GM19324 (cell line): ENCODE results near the gene TNS3.

Source experiments
- ATAC-seq: cut with Tn5 transposase; IDR thresholded peaks from one replicate; pipeline ENCODE4 v1.9.1; 2021; ENCODE audit warnings: mild to moderate bottlenecking, moderate library complexity; ENCODE audit not compliant: unreplicated experiment, low FRiP score

The TNS3 gene

DNA sequence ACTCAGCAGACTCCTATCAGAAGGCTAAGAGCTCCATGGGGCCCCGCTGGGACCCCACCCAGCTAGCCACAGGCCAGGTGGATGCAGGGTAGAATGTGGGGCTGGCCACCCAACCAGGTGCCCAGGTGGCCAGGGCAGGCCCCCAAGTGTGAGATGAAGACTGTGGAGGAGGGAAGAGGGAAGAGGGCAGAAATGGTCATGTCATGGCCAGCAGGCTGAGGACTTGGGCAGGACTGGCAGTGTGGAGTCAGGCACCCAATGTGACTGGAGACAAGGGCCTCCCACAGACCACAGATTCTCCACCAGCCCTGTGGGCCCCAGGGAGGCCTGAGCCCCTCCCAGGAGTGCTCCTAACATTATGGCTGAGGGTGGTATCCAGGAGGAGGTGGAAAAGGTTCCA is 141.6 kb downstream of the TNS3 start:
- no peak for ATAC-seq

DNA sequence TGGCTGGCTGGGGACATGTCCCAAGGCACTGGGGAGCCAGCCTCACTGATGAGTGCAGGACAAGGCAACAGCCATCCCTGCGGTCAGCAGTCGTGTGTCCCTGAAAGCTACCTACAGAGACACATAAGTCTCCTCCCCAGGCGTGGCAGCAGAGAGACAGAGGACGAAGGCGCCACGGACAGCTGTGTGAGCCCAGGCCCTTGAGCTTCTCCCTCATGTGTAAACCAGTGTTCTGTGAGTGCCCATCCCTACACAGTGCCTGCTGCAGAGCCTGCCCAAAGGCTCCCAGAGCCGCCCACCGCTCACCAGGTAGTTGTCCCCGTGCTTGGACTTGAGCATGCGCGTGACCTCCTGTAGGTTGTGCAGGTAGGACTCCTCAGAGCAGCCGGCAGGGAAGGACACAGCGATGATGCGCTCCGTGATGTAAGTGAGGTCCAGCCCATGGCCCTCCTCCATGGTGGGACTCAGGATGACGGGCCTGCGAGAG is 142.7 kb downstream of the TNS3 start:
- no peak for ATAC-seq

DNA sequence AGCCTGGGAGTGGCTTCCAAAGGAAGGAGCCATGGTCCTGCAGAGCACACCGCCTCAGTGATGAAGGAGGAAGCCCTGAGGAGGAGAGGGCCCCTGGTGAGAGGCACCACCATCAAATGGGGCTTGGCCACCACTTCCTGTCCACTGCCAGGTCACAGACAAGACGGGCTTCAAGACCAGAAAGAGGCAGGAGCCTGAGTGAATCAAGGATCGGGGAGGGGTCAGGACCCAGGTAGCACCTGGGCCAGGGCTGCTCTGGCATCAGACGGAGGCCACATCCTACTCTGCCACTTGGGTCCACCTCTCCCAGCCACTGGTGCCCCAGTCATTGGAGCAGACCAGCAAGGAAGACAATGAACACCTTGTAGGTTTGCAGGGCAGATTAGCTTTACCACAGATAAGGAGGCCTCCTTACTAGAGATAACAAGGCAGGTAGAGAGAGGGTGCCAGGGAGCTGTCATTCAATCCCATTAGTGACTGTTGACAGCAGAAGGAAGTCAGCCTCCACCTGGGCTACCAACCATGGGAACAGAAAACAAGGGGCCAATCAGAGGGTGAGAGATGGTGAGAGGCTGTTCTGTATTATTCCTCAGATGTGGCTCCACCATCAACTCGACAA is 143.4 kb downstream of the TNS3 start:
- ATAC-seq, result no peak

DNA sequence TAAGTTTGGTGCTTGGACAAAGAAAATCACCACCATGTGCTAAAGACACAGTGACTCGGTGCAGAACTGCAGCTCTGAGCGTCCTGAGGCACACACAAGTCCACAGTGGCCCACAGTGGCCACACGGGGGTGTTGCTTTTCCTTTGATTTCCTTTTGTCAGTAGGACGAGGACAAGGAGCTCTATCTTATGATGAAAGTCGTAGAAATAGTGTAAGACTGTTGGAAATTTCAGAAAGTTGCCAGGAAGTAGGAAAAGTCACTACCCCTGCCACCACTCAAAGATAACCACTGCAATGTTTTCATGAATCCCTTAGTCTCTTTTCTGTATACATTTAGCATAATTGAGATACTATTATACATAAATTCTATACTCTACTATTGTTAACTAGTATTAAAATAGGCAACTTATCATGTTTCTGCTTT is 146.0 kb downstream of the TNS3 start:
- ATAC-seq, result no peak

DNA sequence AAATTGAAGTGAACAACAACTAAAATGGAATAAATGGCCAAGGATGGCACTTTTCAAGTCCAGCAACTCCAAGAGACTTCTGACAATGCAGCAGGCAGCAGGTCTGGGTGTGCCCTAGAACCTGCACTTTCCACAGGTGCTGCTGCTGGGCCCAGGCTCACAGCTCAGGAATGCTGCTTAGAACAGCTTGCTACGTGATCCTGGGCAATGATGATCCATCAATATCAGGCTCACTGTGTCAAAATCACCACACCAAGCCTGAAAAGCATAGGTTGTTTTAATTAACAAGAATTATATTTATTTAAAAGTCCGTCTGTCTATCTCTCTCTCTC is 148.4 kb downstream of the TNS3 start:
- ATAC-seq, result no peak

DNA sequence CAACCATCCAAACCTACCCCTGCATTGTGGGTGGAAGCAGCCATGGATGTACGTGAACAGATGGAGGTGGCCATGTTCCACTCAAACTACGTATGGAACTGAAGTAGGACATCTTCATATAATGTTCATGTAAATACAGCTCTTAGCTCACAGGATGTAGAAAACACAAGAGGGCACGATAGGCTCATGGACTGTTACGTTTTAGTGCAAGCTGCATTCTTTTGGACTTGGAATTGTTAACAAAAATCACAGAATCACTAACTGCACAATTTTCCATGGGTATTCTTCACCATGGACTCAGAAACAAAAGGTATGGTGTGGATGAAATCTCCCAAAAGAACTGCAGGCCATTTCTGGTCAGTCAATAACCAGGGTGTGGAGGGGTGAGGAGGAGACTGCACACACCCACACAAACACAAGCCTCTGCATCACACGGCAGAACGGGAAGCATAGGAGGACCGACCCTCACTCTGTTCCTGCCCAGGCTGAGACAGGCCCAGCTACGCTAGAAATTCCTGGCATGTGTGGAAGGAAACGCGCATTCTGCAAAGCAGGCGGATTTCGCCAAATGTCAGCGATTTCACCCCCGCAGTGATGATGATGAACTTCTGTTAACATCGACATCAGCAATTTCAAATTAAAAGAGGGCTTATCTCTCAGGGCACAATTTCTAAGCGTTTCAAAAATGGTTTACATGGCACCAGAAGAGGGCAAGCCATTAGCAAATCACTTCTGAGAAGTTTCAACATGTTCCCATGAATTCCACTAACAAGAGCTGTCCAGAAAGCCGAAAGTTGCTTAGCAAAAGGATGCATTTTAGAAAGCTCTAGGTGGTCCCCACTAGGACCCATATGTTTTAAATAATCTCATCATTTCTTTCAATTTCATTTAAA is 149.0 kb downstream of the TNS3 start:
- no peak for ATAC-seq

DNA sequence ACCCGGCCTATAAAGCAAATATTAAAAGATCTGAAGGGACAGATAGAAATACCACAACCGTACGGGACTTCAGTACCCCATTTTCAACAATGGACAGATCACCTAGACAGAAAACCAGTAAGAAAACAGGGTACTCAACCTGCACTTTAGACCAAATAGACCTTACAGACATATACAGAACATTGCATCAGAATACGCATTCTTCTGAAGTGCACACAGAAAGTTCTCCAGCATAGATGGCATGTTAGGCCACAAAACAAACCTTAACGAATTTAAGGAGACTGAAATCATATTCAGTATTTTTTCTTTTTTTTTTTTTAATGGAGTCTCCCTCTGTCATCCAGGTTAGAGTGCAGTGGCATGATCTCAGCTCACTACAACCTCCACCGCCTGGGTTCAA is 151.5 kb downstream of the TNS3 start:
- no peak for ATAC-seq

DNA sequence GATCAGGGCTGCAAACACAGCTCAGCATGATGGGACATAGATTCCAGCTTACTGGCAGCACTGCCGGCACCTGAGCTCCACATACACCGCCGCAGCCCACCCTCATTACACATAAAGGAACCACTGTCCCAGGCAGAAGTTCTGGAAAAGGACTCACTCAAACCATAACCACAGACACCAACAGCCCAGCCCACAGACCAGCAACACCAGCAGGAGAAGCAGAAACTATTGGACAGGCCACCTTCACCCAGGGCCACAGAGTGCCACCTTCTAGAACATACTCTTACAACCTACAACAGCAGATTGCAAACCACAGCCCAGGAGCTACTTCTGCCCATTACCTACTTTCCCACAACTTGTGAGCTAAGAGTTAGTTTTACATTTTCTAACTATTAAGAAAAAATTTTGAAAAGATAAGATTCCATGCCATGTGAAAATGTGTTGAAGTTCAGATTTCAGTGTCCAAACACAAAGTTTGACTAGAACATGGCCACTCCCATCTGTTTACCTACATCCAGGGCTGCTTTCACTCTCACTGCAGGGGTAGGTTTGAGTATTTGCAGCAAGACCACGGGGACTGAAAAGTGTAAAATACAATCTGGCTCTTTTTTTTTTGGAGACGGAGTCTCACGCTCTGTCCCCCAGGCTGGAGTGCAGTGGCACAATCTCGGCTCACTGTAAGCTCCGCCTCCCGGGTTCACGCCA is 153.0 kb downstream of the TNS3 start:
- ATAC-seq, result no peak

DNA sequence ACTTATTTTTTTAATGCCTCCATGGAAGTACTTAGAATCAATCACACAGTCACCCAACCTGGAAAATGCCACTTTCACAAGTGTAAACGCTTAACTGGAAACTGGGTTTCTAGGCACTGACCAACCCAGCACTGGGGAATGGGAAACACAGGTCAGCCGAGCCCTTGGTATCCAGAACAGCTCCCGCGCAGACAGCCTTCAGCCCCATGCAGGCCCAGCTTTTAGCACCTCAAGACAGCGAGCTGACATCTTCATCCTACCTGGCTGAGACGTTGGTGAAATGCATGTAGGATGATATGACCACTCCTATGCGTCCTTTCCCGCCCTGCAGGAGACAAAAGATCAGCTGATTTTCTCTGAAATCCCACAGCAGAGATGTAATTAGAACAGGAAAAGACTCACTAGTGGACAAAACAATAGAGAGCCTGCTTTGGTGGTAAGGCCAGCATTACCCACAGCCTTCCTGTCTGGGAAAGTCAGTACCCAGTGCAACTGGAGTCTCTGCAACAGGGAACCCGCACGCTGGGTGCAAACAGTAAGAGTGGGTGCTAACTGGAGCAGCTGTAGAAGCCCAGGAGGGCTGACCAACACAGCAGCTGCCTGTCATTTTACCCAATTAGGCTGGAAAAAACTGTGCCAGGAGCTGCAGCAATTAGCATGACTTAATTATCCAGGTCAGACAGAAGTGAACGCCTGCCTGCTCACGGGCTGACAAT is 153.7 kb downstream of the TNS3 start:
- no peak for ATAC-seq

DNA sequence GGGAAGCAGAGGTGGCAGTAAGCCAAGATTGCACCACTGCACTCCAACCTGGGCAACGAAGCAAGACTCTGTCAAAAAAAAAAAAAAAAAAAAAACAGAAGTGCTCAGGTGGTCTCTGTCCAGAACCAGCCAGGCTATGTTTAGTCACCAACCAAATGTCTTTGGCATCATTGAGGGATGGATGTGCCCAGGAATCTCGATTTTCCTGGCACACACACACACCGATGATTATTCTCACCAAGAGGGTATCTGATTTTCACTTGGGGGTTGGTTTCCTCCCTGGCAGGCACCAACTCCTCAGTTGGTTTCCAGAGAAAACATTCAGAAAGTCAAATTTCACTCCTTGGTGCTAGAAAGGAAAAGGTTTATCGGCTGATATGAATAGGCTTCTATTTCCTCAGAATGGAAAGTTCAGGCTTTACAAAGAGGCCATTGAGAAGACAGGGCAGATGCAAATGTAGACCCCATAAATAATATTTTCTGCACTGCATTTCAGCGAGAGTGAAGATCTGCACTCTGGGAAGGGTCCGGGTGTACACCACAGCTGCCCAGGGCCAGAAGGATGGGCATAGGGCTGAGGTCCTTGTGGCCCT is 154.8 kb downstream of the TNS3 start:
- no peak for ATAC-seq

DNA sequence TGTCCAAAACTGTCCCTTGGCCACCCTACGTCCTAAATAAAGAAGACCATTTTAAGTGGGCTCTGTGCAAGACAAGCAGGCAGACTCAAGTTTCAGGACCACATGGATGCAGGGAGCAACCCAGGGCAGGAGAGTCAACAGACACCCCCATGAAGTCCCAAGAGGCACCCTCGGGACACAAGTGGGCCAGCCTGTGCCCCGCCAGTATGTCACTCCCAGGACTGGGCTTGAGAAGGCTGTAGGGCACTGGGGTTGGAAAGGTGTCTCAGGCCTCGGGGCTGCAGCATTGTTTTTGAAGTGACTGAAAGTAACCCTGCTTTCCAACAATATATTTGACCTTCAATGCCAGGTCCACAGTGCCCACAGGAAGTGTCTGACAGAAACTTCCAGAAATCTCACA is 157.4 kb downstream of the TNS3 start:
- ATAC-seq, result no peak

DNA sequence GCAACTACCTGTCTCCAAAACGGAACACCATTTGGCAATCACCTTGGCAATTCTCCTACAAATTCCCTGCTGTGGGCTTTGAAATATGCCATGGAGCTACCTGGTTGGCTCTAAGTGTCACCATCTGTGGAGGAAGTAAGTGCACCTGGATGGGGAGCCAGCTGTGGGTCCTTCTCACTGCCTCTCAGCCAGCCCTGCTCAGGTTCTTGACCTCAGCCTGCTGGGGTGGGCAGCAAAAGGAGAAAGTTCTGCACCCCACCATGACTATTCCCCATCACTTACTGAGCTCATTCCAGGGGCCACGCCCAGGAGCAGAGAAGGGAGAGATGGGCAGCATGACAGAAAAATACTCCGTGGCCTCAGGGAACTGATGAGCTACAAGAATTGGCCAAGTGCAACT is 158.7 kb downstream of the TNS3 start:
- no peak for ATAC-seq

DNA sequence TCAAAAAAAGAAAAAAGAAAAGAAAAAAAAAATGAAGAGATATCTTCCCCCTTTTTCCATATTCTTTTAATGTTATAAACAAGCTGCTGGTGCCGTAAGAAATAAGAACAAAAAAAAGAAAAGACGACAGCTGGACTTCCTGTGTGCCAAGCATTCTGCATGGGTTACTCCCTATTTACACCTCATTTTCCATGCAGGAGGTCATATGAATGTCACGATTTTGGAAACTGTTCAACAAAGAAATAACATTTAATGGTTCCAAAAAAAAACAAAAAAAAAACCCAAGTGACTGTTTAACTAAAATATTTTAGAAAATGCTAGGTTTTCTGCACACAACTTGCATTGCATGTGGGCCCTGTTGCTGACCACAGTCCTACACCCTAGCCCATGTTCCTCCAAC is 159.3 kb downstream of the TNS3 start:
- ATAC-seq, result no peak

DNA sequence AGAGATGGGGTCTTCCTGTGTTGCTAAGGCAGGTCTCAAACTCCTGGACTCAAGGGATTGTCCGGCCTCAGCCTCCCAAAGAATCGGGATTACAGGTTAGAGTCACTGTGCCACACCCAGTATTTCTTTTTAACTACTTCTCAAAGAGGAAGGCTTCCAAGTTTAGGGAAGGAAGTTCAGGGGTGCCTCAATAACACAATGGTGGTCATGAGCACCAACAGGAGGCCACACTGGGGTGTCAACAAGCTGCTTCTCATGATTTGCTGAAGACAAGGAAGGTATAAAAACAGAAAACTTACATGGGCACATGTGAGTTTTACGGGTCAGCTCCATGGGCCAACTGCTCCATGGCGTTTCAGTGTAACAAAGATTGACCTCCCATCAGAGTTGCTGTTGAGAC is 160.5 kb downstream of the TNS3 start:
- ATAC-seq, result no peak

DNA sequence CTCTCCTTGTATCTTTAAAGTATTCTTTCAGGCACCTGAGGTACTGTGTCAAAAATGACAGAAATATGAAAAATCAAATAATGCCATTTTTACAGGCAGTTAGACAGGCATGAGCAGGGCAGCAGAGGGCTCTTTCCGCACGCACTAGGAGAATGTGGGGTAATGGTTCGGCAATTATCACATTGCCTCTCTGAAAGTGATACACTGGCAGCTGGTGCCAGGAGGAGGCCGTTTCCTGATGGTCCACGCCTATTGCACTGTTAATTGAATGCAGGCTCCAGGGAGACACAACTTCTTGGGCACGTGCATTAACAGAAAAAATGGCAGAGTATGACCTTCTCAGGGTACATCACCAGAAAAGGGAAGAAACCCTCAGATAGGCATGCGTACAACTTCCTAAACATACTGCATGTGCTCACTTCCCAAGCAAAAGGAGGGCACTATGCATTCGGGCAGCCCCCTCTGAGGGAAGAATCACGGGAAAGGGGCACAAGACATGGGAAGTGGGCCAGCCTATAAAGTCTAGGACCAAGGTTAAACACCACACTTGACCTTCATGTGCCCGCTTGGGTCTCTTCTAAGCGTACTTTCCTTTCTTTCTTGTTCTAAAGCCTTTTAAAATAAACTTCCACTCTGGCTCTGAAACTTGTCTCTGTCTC is 161.7 kb downstream of the TNS3 start:
- no peak for ATAC-seq

DNA sequence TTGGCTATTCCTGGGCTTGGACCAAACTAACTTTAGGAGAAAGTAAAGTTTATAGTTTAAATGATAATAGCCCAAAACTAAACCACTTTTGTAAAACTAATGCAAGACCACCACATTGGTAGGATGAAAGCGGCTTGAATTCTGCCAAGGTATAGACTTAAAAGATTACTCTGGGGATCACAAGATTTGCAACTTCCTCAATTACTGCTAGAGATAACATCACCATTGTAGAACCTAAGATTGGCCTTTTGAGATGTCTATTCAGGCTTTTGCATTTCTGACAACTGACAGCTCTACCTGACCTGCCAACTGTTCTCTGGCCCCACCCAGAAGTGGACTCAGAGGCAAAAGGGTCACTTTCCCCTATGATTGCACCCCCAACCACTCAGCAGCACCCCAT is 162.4 kb downstream of the TNS3 start:
- ATAC-seq, result no peak

DNA sequence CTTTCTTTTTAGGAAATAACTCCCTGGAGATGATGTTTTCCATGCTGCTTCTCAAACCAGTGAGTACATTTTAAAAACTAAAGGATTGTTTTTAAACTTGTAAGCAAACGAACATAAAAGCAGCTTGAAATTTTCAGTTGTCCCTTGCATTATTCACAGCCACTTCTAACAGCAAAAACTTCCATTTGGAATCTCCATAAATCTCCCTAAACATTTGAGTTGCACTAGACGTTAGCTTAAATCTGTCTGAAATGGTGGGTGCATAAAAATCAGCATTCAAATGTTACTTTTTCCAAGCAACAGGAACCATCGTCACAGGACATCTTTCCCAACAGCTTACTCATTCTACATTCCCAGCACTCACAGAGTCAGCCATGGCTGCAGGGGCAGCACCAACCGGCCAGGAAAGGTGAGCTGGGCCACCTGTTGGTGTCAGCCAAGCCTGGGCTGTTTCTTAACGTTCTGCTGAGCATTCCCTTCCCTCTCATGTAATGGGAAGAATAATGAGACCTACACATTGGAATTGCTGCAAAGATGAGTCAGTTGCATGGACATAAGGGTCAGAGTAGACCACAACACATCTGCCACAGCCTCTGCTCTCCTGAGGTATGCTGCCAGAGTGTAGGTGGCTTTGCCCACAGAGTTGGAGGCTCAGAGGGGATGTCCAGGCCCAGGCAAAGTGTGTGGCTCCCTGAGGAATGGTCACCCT is 163.2 kb downstream of the TNS3 start:
- ATAC-seq, result no peak

DNA sequence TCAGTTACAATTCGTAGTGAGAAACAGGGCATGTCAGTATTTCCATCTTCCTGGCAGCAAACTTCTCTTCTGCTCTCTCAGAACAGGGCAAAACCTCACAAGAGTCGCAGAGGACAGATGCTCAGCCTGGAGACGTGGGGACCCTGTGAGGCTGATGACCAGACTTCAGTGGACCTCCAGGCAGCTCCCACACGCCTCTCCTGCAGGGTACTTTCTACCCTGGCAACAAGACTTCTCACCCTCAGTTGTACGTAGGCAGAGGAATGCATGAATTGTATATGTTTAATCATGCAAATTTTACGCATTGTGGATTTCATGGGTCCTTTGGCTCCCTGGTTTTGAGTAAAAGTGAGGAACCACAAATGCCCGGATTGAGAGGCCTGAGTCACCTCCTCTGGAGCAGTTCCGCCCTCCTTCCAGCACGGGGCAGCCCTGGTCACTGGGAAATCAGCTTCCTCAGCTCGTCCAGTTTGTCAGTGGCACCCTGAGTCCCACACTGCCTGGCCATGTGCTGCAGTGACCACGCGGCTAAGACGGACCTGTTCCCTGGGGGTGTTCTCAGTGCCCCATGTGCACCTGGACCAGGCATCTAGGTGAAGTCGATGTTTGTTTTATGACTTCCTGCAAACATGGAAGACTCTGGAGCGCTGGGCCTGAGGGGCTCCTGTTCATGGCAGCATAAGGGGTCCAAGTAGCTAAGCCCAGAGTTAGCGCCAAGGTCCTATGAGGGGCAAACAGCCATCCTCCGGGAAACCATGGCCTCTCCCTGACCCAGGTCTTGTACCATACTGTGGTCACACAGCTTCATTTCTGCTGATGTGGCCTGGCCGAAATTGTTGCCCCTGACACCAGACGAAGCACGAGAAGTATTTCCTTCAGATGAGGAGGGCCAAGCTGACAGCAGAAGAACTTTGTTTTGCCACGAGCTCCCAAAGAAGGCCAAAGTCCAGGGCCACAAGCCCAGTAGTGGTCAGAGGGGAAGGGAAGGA is 165.1 kb downstream of the TNS3 start:
- no peak for ATAC-seq
